Fibroblast of peridontal ligament (primary cell): ENCODE results near the gene TLX2.
A peak's percentile ranks its signal among the peaks of the same experiment; 100 is the strongest.
"Not testable (repeated sequence)": the region's sequence is repeated elsewhere in the genome, so short reads cannot be mapped to it uniquely, and the experiment has no call there.

Experiments
- DNase-seq: peaks from one replicate; pipeline ENCODE4 v3.0.0-alpha.2; 2010; ENCODE audit errors: extremely low read depth

TLX2 gene

DNA sequence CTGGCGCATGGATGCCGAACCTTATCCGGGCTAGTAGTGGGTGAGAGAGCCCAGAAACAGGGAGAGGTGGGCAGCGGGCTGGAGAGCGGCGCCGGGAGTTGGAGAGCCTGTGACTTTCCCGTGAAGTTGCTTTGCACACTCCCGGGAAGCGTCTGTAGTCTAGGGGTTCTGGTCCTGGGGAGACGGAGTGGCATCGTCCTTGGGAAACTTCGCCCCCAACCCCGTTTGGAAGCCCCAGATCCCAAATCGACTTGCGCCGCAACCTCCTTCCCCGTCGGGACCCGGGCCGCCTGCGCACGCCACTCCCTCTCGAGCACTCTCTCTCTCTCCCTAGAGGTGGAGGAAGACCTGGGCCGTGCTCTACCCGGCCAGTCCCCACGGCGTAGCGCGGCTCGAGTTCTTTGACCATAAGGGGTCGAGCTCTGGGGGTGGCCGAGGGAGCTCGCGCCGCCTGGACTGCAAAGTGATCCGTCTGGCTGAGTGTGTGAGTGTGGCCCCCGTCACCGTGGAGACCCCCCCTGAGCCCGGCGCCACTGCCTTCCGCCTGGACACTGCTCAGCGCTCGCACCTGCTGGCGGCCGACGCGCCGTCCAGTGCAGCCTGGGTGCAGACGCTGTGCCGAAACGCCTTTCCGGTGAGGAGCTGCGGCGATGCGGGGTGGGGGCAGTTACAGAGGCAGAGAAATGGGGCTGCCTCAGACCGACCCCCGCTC lies 40.7 kb downstream of the TLX2 start:
- no peak for DNase-seq

DNA sequence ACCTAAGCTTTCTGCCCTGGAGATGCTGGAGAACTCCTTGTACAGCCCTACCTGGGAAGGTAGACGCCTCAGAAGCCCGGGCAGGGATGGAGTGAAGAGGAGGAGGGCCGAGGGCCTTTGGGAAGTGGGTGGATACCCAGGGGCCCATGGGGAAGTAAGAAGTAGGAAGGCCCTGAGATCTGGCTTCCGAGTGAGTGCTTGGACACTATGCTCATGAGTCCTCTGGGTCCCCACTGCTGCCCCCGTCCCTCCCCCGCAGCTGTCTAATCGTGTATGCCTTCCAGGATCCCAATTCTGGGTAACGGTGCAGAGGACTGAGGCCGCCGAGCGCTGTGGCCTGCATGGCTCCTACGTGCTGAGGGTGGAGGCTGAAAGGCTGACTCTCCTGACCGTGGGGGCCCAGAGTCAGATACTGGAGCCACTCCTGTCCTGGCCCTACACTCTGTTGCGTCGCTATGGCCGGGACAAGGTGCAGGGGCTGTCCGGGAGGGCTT lies 41.4 kb downstream of the TLX2 start:
- DNase-seq, result no peak

DNA sequence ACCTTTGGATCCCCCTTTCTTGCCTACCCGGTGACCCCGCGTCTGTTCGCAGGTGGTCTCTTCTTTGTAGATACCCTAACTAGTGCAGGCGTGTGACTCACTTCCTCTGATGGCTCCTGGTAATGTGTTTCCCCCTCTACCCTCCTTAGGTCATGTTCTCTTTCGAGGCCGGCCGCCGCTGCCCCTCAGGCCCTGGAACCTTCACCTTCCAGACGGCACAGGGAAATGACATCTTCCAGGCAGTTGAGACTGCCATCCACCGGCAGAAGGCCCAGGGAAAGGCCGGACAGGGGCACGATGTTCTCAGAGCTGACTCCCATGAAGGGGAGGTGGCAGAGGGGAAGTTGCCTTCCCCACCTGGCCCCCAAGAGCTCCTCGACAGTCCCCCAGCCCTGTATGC lies 41.9 kb downstream of the TLX2 start:
- no peak for DNase-seq

DNA sequence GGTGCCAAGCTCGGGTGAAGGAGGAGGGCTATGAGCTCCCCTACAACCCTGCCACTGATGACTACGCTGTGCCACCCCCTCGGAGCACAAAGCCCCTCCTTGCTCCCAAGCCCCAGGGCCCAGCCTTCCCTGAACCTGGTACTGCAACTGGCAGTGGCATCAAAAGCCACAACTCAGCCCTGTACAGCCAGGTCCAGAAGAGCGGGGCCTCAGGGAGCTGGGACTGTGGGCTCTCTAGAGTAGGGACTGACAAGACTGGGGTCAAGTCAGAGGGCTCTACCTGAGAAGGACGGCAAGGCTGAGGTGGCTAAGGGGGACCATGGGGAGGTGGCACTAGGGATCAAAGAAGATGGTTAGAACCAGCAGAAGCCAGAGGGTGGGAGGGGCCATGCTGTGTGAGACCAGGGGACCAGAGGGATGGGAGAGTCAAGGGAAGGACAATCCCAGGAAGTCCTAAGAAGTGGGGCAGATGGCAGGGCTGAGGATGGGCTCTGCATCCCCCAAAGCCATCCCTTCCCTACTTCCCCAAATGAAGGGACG lies 42.7 kb downstream of the TLX2 start:
- DNase-seq, result no peak

DNA sequence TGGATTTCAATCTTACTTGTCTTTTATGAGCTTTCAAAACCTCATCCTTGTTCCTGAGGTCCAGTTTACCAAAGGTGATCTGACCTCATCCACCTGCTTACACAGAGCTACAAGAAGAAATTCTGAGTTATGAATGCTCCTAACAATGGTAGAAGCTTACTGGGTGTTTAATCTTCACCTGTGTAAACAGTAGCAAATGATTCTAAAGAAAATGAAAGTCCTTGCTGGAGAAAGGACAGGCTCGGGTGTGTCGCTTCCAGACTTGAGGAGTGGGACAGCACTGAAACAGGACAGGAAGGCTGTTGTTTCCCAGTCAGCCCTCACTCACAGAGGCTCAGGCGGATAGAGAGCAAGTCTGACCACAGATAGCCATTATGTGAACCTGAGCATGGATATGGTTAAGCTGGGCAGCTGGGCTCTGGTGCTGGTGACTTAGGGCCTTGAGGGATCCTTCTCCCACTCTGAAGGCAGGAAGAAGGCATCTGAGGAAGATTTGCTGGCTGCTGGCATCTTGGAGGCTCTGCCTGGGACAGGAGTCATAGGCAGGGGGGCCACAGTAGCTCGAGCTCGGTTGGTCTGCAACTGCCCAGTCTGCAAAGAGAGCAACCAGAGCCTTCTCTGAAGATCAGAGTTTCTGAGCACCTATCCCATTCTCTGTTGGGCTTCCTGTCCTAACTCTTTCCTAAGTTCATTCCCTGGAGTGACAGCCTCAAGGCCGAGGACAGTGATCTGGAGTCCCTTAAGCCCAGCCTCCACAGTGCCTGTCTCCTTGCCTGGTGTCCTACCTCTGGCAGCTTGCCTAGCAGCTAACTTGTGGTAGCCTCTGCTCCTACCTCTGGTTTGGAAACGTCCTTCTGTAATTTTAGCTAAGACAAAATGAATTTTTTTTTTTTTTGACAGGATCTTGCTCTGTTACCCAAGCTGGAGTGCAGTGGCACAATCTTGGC lies 44.3 kb downstream of the TLX2 start:
- DNase-seq, result no peak

DNA sequence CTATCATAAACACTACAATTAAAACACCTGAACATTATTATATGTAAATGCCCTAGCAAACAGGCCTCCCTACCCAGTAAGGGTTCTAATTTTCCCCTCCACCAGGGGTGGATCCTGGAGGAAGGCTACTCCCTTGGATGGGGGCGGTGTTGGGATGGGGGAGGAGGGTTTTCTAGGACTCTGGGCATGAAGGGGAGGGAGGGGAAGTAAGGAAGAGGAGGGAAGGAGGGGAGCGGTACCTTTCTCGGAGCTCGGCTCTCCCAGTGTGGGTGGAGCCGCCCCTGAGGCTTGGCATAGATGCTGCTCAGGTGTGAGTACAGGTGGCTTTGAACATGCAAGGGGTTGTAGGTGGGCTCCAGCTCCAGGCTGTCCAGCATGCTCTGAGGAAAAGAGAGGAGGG lies 45.7 kb downstream of the TLX2 start:
- no peak for DNase-seq

DNA sequence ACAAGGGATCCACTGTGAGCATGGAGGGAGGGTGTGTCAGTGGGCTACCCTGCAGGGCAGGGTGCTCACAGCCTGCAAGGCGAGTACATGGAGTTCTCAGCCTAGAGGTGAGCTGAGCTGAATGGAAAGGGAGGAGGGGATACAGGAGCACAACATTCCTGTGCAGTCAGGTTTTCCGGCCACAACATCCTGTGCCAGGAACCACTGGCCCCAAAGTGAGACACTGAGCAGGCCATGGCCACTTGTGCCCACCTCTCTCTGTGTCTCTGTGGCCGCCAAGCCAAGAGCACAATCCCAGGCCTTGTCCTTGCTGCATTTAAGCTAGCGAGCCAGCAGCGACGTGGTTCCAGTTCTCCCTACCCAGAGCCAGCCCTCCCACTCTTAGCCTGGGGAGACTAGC lies 46.3 kb downstream of the TLX2 start:
- no peak for DNase-seq

DNA sequence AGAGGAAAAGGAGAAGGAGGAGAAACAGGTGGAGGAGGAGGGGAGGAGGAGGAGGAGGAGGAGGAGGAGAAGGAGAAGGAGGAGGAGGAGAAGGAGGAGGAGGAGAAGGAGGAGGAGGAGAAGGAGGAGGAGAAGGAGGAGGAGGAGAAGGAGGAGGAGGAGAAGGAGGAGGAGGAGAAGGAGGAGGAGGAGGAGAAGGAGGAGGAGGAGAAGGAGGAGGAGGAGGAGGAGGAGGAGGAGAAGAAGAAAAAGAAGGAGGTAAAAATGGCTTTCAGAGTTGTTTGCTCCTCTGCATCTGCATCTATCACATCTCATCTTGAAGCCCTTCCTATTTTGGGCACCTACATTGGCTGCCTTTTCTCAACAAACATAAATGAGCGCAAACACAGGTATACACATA lies 46.8 kb downstream of the TLX2 start:
- DNase-seq, result not testable (repeated sequence)

DNA sequence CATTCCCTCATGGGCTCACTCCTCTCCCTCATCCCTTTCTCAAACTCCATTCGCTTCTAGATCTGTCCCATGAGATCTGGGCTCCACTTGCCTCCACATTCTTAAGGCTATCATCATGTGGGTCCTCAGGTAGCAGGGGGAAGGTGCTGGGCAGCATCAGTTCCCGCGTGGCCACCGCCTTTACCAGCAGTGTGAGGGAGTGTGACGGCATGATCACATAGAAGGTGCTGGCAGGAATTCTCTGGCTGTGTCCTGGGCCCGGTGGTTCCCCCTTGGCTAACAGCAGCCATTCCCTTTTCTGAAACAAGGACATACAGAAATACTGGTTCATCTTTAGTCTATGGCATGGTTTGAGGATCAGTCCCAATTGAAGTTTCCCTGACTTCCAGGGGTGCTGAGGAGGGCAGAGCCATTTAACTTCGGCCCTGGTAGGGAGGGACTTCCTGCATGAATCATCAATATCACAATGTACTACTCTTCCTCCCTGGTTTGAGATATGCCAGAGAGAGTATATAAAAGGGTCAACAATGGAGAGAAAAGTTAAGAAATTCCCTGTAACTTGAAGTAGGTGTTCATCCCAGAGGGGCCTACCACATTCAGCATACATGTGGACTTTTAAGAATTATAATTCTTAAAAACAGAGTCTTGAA lies 48.0 kb downstream of the TLX2 start:
- DNase-seq, result no peak

DNA sequence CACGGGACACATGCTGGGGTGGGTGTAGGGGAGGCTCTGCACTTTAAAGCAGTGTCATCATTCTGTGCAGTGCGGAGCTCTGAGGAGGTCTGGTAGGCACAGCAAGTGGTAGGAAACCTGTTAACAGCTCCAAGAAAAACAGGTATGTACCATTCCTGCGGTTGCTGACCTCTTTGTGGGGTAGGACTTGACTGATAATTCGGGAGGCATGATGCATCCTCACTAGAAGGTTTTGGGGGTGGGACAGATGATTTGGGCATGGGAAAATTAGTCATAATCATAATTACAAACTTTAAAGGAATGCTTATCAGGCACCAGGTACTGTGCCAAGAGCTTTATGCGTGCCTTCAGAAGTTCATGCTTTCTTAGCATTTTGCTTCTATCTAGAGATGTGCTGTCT lies 50.0 kb downstream of the TLX2 start:
- DNase-seq, result peak; percentile 35

DNA sequence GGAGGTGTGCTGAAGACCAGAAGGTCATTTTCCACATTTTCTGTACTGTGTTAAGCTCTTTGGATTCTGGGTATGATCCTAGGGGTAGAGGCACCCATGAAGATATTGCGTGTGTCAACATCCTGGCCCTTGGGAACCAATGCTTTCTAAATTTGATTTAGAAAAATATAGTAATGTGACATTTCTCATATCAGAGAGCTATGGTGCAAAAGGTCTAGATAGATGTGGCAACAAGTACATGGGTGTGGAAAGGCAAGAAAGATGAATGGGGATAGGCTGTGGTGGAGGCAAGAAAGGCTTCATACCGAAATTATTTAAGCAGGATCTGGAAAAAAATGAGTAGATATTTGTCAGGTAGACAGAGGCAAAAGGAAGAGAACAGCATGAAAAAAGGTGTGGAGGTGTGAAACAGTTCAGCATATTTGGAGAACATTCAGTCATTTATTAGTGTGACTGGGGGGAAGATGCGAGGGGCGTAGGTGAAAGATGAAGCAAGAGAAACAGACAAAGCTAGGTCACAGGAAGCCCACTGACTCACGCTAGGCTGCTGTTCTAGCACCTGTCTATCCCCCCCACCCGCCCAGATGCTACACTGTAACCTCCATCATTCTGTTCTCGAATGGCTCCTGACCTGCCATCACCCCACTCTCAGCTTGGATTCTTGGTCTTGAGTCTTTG lies 52.0 kb downstream of the TLX2 start:
- DNase-seq, result no peak

DNA sequence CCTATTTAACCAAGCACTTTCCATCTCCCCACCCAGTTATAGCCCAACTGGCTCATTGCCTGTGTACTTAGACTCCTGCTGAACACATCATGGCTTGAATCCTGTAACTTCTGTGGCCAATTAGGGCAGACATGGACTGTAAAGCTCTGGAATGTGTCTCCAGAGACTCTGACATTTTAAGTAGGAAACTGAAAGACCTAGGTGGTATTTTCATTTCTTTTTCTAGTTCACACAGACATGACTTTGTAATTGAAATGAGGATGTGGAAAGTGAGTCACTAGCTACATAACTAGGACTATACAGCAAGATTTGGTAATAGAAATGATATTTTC lies 52.5 kb downstream of the TLX2 start:
- peak; percentile 100 for DNase-seq
